Measurements from ENCODE around the gene CDT1.

The CDT1 gene

GRCh38 chr16:88814144-88814502 lies 10.5 kb downstream of the CDT1 start:
- no peak for DNase-seq (ENCODE audit: low read depth)
- TF ChIP-seq CTCF (IDR thresholded peaks at IDR 0.05; ENCODE audit: insufficient read depth, low read depth, low read length, missing control alignments), result no peak
- H3K4me3 ChIP-seq (ENCODE audit: low read length), result no peak overlapping the region

- no peak for TF ChIP-seq CTCF (IDR thresholded peaks at IDR 0.05; ENCODE audit: insufficient read depth, low read depth, low read length, missing control alignments)
- no peak for DNase-seq (ENCODE audit: low read depth)
- no peak overlapping the region for H3K4me3 ChIP-seq (ENCODE audit: low read length)
Observed at GRCh38 chr16:88815227-88815626, 11.6 kb downstream of the CDT1 start.

- peak; percentile 48 for DNase-seq (ENCODE audit: low read depth)
- H3K4me3 ChIP-seq (ENCODE audit: low read length), result no peak overlapping the region
- peak; percentile 78 for TF ChIP-seq CTCF (IDR thresholded peaks at IDR 0.05; ENCODE audit: insufficient read depth, low read depth, low read length, missing control alignments)
Observed at GRCh38 chr16:88815901-88816589, 12.5 kb downstream of the CDT1 start.

- peak; percentile 71 for DNase-seq (ENCODE audit: low read depth)
- no peak for TF ChIP-seq CTCF (IDR thresholded peaks at IDR 0.05; ENCODE audit: insufficient read depth, low read depth, low read length, missing control alignments)
Observed at GRCh38 chr16:88816736-88817535, 13.3 kb downstream of the CDT1 start.

GRCh38 chr16:88817785-88818574 lies 14.4 kb downstream of the CDT1 start:
- no peak overlapping the region for H3K4me3 ChIP-seq (ENCODE audit: low read length)
- TF ChIP-seq CTCF (IDR thresholded peaks at IDR 0.05; ENCODE audit: insufficient read depth, low read depth, low read length, missing control alignments), result no peak
- peak; percentile 32 for DNase-seq (ENCODE audit: low read depth)

More at GRCh38 chr16:88816736-88817535, 13.3 kb downstream of the CDT1 start:
- H3K4me3 ChIP-seq (ENCODE audit: low read length), result no peak overlapping the region

- no peak for DNase-seq (ENCODE audit: low read depth)
- H3K4me3 ChIP-seq (ENCODE audit: low read length), result no peak overlapping the region
- no peak for TF ChIP-seq CTCF (IDR thresholded peaks at IDR 0.05; ENCODE audit: insufficient read depth, low read depth, low read length, missing control alignments)
Observed at GRCh38 chr16:88818575-88818874, 14.9 kb downstream of the CDT1 start.

Data from epithelial cell of esophagus (primary cell).